GM19395 (cell line): Measurements from ENCODE around the gene LAMTOR2.

ENCODE experiments used
- ATAC-seq: cut with Tn5 transposase; IDR thresholded peaks from one replicate; pipeline ENCODE4 v1.9.1; 2021; ENCODE audit warnings: mild to moderate bottlenecking, moderate library complexity; ENCODE audit not compliant: unreplicated experiment

The LAMTOR2 gene

GRCh38 chr1:156096640-156097391 lies 42.2 kb downstream of the LAMTOR2 start:
- peak; percentile 62 for ATAC-seq

DNA sequence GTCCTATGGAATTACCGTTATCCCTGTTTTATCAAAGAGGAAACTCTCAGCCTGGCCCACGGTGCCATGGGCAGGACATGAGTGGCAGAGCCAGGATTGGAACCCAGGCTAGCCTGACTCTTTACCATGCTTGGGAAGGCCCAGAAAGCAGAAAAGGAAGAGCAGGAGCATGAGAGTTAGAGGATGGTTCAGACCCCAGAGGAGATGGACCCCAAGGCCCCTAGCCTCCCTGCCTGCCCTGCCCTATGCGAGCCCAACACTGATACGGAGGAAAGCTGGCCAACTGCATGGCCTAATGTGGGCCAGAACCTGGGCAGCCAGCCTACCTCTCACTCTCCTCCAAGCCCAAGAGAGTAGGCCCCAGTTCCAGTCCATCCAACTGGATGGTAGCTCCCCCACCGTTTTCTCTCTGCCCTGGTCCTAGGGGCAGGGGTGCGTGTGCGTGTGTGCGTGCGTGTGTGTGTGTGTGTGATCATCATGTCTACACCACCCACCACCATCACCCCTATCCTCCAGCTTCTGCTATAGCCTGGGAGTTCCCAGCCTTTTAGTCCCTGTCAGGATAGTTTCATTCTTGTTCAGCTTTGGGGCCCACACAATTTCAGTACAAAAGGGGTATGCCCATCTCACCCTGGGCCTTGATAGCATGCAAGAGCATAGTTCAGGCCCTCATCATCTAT lies 43.1 kb downstream of the LAMTOR2 start:
- no peak for ATAC-seq

DNA sequence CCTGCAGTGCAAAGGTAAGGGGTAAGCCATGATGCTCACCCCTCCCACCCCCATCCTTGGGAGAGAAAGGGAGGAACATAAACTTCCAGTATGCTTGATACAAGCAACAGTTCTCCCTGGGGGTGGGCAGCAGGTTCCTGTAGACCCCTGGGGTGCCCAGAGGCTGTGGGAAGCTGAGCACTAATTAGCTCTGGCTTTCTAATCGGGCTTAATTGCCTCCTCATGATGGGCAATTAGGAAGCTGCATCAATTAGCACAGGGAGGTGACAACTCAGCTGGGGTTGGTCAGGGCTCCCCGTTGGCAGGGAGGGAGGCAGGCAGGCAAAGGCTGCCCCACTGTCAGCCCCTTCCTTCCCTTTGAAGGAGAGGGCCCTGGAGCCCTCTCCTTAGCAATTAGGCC lies 44.2 kb downstream of the LAMTOR2 start:
- no peak for ATAC-seq

GRCh38 chr1:156099282-156099681 lies 44.7 kb downstream of the LAMTOR2 start:
- ATAC-seq, result no peak

- ATAC-seq, result no peak
These were observed 45.8 kb downstream of the LAMTOR2 start for GRCh38 chr1:156100205-156100995.

GRCh38 chr1:156101880-156102279 lies 47.3 kb downstream of the LAMTOR2 start:
- ATAC-seq, result no peak

- no peak for ATAC-seq
These were observed 48.3 kb downstream of the LAMTOR2 start for GRCh38 chr1:156102633-156103511.

DNA sequence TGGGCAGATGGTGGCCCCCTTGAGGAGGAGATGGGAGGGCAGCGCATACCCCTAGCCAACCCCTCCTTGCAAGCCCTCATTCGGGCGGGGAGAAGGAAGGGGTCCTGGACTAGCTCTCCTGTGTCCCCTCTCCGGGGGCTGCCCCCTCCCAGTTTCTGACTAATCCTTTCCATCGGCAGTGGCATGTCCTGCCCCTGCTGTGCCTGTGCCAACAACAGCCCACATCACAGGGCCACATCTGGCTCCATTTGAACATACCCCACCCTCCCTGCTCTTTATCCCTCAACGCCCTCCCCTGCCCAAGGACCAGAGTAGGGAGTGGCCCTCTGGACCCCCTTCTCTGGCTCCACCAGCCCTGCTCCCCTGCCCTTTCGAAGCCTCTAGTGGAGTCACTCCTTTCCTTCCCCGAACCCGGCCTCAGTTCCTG lies 49.0 kb downstream of the LAMTOR2 start:
- ATAC-seq, result no peak

DNA sequence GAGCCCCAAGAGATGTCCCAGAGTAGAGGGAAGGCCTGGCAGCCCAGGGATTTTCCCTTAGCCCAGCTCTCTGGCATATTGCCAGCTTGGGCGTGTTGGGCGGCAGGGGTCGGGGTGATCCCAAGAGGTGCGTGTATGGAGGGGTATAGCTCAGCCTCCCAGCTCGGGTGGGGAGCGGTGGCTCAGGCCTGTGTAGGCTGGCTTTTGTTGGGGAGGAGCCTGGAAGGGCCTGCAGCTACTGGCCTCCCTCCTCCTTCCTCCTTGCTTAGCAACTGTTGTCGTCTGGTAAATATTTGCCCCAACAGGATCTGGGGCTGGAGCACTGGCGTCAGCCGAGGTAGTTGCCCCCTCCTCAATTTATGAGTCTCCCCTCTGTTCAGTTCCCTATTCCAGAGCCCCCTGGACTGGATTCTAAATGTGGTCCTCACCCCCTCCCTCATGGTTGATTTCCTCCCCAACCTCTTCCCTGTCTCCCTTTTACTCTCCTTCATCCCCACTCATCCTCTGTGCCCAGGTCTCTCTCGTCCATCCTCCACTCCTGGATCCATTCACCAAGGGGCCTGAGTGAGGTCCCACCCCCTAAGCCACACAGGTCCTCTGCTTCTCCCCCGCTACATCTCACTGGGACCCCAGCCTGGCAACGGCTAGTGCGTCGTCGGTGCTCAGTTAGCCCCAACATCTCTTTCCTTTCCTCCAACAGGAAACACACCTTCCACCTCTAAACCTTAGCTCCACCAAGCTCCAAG lies 49.7 kb downstream of the LAMTOR2 start:
- no peak for ATAC-seq

DNA sequence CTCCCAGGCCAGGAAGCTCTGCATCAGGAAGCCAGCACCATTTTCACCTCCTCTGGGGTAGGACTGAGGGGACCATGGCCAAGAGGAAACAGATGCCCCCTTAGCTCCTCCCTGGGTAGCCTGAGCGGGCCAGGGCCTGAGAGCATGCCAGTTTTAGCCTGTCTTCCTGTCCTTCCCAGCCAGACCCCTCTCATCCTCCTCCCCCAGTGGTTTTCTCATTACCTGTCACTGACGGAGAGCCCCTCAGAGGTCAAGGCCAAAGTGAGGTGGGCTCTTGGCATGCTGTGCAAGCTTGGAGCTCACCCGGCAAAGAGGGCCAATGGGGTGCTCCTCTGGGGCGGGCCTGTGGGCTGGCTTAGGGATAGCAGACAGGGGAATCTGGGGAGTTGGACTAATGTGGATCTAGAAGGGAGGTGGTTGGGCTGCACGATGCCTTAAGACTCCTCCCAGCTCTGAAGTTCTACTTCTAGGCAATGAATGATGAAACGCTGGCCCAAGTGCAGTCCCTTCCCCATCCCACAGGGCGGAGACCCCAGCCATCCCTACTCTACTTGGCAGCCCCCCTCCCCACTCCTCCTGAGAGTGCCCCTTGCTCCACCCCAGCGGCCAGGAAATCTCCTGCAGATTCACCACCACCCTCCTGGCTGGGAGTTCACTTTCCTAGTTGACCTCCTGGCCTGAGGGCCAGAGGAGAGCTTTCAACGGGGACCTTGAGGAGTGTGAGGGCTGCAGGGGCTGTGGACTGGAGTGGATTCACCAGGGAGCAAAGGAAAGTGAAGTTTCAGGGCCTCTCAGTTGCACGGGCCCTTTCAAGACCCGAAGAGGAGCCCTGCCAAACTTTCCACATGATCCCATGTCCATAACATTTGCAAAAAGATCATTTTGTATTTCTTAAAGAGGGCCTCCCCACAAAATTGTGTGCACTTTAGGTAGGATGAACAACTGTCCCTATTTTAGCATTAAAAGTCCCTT lies 50.6 kb downstream of the LAMTOR2 start:
- ATAC-seq, result no peak

- ATAC-seq, result peak; percentile 9
These were observed 52.3 kb downstream of the LAMTOR2 start for GRCh38 chr1:156106624-156107488.

GRCh38 chr1:156108057-156108456 lies 53.5 kb downstream of the LAMTOR2 start:
- no peak for ATAC-seq
